ENCODE data around the gene ZGLP1.
A peak's percentile ranks its signal among the peaks of the same experiment; 100 is the strongest.

Gene ZGLP1

GRCh38 chr19:10321874-10322835, 12.5 kb upstream of the ZGLP1 start:
- no peak for TF ChIP-seq ZFX (IDR thresholded peaks at IDR 0.05)
- no peak for TF ChIP-seq CTCF (conservative IDR thresholded peaks at IDR 0.05)
- H3K27ac ChIP-seq = no peak overlapping the region

- H3K27ac ChIP-seq = no peak overlapping the region
- TF ChIP-seq CTCF (conservative IDR thresholded peaks at IDR 0.05) (no peak), ZFX (IDR thresholded peaks at IDR 0.05) (no peak)
These were observed 11.8 kb upstream of the ZGLP1 start for GRCh38 chr19:10321417-10321797.

DNA sequence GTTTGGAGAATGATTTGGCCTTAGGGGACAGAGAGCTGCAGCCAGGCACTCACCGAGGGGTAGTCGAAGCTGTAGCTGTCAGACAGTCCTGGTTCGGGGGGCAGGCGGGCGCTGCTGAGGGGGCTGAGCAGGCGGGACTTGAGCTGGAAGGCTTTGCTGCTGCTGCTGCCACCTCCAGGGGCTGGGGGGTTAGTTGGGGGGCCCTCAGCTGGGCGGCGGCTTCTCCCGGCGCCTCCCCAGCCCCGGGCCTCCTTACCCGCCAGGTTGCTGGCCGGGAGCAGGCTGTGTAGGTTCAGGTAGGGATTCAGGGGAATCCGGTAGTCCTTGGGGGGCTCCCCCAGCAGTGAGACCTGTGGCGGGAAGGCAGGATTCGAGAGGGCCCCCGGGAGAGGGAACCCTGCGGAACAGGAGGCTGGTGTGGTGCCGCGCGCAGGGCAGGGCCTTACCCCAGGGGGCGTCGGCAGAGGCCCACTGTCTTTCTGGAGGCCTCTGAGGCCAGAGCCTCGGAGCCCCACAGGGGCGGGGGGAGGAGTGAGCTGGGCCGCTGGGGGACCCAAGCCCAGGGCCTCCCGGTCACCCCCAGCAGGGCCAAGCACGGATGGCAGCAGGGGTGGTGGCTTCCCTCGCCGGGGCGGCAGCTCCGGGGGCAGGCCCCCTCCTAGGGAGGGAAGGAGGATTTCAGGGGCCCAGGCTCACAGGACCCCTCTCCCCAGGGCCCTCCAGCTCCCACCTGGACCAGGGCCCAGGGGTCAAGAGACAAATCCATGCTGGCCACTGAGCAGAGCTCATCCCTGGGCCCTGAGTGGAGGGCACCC, 11.2 kb upstream of the ZGLP1 start:
- TF ChIP-seq ZFX (IDR thresholded peaks at IDR 0.05) (no peak), CTCF (conservative IDR thresholded peaks at IDR 0.05) (no peak)
- H3K27ac ChIP-seq = no peak overlapping the region

DNA sequence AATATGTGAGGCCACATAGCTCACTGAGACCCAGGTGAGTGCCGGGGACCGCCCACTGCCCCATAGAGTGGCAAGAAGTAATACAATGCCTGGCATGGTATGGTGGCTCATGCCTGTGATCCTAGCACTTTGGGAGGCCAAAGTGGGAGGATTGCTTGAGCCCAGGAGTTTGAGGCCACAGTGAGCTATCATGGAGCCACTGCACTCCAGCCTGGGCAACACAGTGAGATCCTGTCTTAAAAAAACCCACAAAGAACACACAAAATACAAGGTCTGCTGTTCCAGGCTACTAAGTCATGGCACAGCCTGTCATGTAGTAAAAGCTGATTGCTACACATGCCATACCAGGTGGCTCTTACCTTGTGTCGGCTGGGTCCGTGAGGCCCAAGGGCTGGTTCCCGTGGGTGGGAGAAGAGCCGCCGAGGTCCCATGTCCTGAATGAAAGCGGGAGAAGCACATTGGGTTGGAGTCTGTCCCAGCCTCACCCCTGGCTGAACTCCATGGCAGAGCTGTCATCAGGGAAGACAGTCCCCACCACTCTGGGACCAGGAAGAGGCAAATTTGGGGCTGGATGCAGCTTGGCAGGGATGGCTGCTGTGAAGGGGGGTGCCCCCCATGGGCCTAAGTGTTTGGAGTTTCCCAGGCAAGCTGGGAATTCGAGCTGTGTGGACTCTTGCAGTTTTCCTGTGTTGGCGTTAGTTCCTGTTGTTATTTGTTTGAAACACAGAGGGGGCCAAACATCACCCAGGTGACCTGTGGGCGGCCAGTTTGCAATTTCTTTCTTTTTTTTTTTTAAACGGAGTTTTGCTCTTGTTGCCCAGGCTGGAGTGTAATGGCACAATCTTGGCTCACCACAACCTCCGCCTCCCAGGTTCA, 9.4 kb upstream of the ZGLP1 start:
- TF ChIP-seq ZFX (IDR thresholded peaks at IDR 0.05) (no peak), CTCF (conservative IDR thresholded peaks at IDR 0.05) (no peak)
- no peak overlapping the region for H3K27ac ChIP-seq

- TF ChIP-seq CTCF (conservative IDR thresholded peaks at IDR 0.05) (no peak), ZFX (IDR thresholded peaks at IDR 0.05) (no peak)
These were observed 8.3 kb upstream of the ZGLP1 start for GRCh38 chr19:10317857-10318462.

DNA sequence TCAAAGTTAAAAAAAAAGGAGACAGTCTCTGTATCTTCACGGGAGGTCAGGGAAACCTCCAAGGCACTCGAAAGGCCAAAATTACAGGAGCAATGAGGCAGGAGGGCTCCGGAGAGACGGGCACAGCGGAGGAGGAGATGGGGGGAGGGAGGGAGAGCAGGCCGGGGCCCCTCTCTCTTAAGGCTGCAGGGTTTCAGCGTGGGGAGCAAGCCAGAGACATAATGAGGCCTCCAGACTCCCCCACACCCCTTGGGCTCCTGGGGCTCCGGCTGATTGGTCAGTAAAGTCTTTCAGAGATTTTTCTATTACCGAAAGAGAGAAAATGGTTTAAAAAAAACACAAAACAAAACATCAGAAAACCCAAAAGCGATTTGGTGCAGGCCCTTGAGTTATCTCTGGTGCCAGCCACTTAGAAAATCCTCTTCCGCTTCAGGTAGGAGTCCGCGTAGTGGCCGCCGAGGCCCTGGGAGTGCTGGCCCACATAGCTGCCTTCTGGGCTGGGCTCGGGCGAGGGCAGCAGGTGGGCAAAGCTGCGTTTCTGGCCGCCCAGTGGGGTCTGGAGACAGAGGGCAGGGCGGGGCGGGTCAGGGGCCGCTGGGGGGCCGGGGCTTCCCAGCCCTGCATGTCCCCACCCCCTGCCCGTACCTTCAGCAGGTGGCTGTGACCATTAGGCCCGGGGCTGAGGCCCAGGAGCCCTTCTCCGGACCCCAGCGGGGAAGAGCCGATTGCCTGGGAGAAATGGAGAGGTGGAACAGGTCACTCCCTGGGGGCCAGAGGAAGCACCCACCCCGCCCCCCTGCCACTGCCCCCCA, 7.6 kb upstream of the ZGLP1 start:
- no peak for TF ChIP-seq CTCF (conservative IDR thresholded peaks at IDR 0.05)
- TF ChIP-seq ZFX (IDR thresholded peaks at IDR 0.05) = no peak

More at GRCh38 chr19:10317857-10318462, 8.3 kb upstream of the ZGLP1 start:
- no peak overlapping the region for H3K27ac ChIP-seq

More for the DNA sequence above, 7.6 kb upstream of the ZGLP1 start:
- peak overlapping the region; percentile 74 for H3K27ac ChIP-seq

All from C4-2B (cell line).